Osteoblast (primary cell): Measurements from ENCODE around the gene DDX41. TPM values are rescaled to one million over a fixed set of nuclear protein-coding genes. Genes with fewer than 3 reads are reported as not detected.

Experiments used
- DNase-seq: peaks from one replicate; pipeline ENCODE4 v3.0.0; 2011; ENCODE audit warnings: low spot score, mixed read lengths; ENCODE audit not compliant: insufficient read length; ENCODE audit errors: missing footprints
- H2AFZ ChIP-seq: 2 replicates; pipeline ENCODE4 v1.6.0; 2011; ENCODE audit warnings: mild to moderate bottlenecking, low read length
- H3K27ac ChIP-seq: 2 replicates; pipeline ENCODE4 v1.5.1; 2011; ENCODE audit warnings: mild to moderate bottlenecking, low read depth, low read length, moderate library complexity
- H3K27me3 ChIP-seq: 2 replicates; pipeline ENCODE4 v1.6.0; 2012; ENCODE audit warnings: mild to moderate bottlenecking, control low read depth, inconsistent platforms, low read length, moderate library complexity; ENCODE audit not compliant: insufficient read depth
- H3K36me3 ChIP-seq: 2 replicates; pipeline ENCODE4 v1.5.1; 2011; ENCODE audit warnings: mild to moderate bottlenecking, low read length, control low read depth, moderate library complexity; ENCODE audit not compliant: insufficient read depth
- H3K4me1 ChIP-seq: 2 replicates; pipeline ENCODE4 v1.5.1; 2011; ENCODE audit warnings: mild to moderate bottlenecking, low read length, control low read depth, moderate library complexity; ENCODE audit not compliant: insufficient read depth
- H3K4me2 ChIP-seq: 2 replicates; pipeline ENCODE4 v1.6.0; 2011; ENCODE audit warnings: mild to moderate bottlenecking, low read length; ENCODE audit not compliant: insufficient read depth
- H3K4me3 ChIP-seq: fragments of 200-600 bp; sonication (generic); 3 replicates; pipeline ENCODE4 v1.5.1; 2012; ENCODE audit warnings: mild to moderate bottlenecking, low read length, inconsistent platforms; ENCODE audit not compliant: insufficient read depth
- H3K79me2 ChIP-seq: 2 replicates; pipeline ENCODE4 v1.6.0; 2012; ENCODE audit warnings: mild to moderate bottlenecking, low read length, control low read depth, inconsistent platforms; ENCODE audit not compliant: insufficient read depth
- H3K9me3 ChIP-seq: 2 replicates; pipeline ENCODE4 v1.5.1; 2011; ENCODE audit warnings: low read depth, low read length, control low read depth
- H4K20me1 ChIP-seq: 2 replicates; pipeline ENCODE4 v1.6.0; 2012; ENCODE audit warnings: mild to moderate bottlenecking, low read length, control low read depth; ENCODE audit not compliant: insufficient read depth
- total RNA-seq: library from RNA; depleted of rRNA; stranded (reverse); fragments of >200 nt; gene quantifications from 2 replicates; pipeline ENCODE4 v1.2.3, GENCODE V29; 2012
- TF ChIP-seq, protein P1 (sequence below): IDR thresholded peaks from 2 replicates; pipeline ENCODE4 v1.5.1; 2011; ENCODE audit warnings: mild to moderate bottlenecking, low read depth, low read length, moderate library complexity; ENCODE audit errors: extremely low read depth

The DDX41 gene
- total RNA-seq, 1 donor, result 68.4 TPM

DNA sequence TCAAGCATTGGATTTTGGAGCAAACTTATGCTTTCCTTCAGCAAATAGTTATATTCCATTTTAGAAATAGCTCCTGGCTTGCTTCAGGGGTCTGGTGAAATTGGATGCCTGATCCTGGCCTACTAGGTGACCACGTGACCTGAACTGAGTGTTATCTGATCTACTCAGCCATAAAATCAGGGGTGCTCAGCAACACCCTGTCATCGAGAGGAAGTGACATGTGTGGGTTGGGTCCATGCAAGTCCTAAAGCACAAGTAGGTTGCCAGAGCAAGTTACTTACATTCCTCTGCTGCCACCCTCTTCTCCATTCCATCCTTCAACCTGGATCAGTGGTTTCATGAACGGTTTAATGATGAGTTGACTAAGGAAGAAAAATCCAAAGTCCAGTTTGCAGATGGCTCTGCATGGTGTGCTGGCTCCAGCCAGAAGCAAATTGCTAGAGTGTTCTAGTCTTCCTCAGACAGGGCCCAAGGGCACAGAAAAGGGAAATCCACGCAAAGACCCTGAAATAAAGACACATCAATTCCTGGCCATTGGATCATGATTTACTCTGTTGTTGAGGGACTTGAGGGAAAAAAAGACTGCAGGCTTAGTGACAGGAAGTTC is 40.4 kb upstream of the DDX41 start:
- Histone ChIP-seq H3K36me3 (no peaks in the 10 kb centered on the region), H3K4me1 (peaks cover 14% of the 10 kb centered on the region), H3K4me3 (no peak overlapping the region), H4K20me1 (peaks cover 15% of the 10 kb centered on the region), H2AFZ (no peak overlapping the region), H3K9me3 (no peaks in the 10 kb centered on the region), H3K27me3 (peaks cover 7% of the 10 kb centered on the region), H3K79me2 (peaks cover 25% of the 10 kb centered on the region), H3K27ac (no peak overlapping the region), H3K4me2 (no peak overlapping the region)
- DNase-seq, result peak; percentile 14
- TF ChIP-seq, protein P1, sequence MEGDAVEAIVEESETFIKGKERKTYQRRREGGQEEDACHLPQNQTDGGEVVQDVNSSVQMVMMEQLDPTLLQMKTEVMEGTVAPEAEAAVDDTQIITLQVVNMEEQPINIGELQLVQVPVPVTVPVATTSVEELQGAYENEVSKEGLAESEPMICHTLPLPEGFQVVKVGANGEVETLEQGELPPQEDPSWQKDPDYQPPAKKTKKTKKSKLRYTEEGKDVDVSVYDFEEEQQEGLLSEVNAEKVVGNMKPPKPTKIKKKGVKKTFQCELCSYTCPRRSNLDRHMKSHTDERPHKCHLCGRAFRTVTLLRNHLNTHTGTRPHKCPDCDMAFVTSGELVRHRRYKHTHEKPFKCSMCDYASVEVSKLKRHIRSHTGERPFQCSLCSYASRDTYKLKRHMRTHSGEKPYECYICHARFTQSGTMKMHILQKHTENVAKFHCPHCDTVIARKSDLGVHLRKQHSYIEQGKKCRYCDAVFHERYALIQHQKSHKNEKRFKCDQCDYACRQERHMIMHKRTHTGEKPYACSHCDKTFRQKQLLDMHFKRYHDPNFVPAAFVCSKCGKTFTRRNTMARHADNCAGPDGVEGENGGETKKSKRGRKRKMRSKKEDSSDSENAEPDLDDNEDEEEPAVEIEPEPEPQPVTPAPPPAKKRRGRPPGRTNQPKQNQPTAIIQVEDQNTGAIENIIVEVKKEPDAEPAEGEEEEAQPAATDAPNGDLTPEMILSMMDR, result no peak

DNA sequence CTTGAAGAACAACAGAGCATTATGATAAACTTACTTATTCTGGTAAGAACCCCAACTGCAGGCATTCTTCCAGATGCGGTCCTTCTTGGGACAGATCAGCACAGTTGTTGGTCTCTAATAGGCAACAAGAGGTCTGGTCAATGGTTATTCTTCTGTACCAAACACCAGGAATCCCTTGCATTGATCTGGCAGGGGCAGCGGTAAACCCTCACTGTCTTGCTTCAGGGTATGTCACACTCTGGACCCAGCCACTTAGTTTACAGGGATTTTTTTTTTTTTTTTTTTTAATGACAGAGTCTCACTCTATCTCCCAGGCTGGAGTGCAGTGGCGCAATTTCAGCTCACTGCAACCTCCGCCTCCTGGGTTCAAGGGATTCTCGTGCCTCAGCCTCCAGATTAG is 38.9 kb upstream of the DDX41 start:
- DNase-seq, result no peak
- Histone ChIP-seq H3K27me3 (peaks cover 7% of the 10 kb centered on the region), H3K4me1 (peaks cover 16% of the 10 kb centered on the region), H4K20me1 (peaks cover 27% of the 10 kb centered on the region), H3K4me3 (no peak overlapping the region), H3K4me2 (no peak overlapping the region), H3K27ac (no peak overlapping the region), H2AFZ (no peak overlapping the region), H3K79me2 (peaks cover 39% of the 10 kb centered on the region), H3K36me3 (peaks cover under 1% of the 10 kb centered on the region), H3K9me3 (no peaks in the 10 kb centered on the region)
- TF ChIP-seq, protein P1, result no peak

DNA sequence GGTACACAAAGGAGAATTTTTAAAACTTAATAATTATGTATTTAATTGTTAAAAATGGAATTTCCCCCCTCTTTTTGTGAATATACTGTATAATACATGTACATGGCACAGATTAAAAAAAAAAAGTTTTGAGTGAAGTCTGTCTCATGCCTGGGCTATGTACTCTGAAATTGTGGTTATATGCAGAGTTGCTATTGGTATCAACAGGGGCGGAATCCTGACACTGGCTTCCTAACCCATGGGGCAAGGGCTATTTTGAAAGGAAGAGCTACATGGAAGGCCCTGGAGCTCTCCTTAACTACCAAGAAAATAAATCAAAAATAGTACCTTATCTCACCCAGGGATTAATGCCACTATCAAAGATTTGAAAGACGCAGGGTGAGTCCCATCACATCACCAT is 38.5 kb upstream of the DDX41 start:
- peak; percentile 54 for DNase-seq
- Histone ChIP-seq H2AFZ (peak overlapping the region; percentile 89), H3K36me3 (peaks cover 5% of the 10 kb centered on the region), H3K27me3 (peaks cover 7% of the 10 kb centered on the region), H3K9me3 (no peaks in the 10 kb centered on the region), H3K4me3 (peak overlapping the region; percentile 84), H3K4me2 (peak overlapping the region; percentile 87), H3K27ac (no peak overlapping the region), H4K20me1 (peaks cover 31% of the 10 kb centered on the region), H3K79me2 (peaks cover 44% of the 10 kb centered on the region), H3K4me1 (peaks cover 20% of the 10 kb centered on the region)
- TF ChIP-seq, protein P1, result no peak

DNA sequence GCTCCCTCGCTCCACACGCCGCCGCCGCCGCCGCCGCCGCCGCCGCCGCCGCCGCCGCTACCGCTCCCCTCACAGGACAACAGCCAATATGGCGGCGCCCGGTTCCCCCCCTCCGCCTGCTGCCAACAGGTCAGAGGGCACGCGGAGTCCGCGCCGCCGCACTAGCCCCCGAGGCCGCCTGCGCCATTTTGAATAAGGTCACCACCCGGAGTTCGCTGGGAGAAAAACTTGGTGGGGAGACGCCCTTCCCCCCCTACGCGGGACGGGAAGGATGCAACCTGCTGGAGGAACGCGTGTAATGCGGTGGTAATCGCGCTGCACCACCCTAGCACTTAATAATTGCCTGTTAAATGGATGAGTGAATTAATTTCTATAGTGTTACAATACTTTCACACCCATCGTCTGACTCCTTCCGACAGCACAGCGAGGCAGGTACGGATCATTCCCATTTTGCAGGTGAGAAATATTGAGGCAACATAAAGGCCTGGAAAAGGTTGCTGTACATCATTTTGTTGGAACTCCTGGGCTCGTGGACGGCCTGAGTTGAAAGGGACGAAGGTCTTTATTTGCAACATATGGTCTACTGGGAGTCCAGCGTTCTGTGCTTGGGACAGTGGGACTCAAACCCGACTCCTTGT is 37.8 kb upstream of the DDX41 start, which contains the start of gene FAM193B:
Gene FAM193B, minus strand, starts transcription at position 90 of the 638 bp plus-strand sequence. CDS start 105 bp downstream, outside the sequence.
- H3K9me3 ChIP-seq, result no peaks in the 10 kb centered on the region
- H3K4me3 ChIP-seq, result peak within 1 kb of the TSS; percentile 84
- peak within 1 kb of the TSS; percentile 53 for H3K27ac ChIP-seq
- H3K4me2 ChIP-seq, result peak within 1 kb of the TSS; percentile 87
- peak within 1 kb of the TSS; percentile 89 for H2AFZ ChIP-seq
- TF ChIP-seq, protein P1, result peak; percentile 24
- peak; percentile 100 for DNase-seq
- H4K20me1 ChIP-seq, result peaks cover 34% of the 10 kb centered on the region
- peaks cover 50% of the 10 kb centered on the region for H3K79me2 ChIP-seq
- H3K36me3 ChIP-seq, result peaks cover 6% of the 10 kb centered on the region
- peaks cover 20% of the 10 kb centered on the region for H3K4me1 ChIP-seq
- peaks cover 7% of the 10 kb centered on the region for H3K27me3 ChIP-seq
